ENCODE measurements around the gene PIANP.
"Not testable (repeated sequence)": the region's sequence is repeated elsewhere in the genome, so short reads cannot be mapped to it uniquely, and the experiment has no call there.

DNA sequence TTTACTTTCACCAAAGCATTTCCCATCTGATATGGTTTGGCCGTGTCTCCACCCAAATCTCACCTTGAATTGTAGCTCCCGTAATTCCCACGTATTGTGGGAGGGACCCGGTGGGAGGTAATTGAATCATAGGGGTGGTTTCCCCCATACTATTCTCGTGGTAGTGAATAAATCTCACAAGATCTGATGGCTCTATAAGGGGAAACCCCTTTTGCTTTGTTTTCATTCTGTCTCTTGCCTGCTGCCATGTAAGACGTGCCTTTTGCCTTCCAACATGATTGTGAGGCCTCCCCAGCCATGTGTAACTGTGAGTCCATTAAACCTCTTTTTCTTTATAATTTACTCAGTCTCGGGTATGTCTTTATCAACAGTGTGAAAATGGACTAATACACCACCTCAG lies 42.7 kb upstream of the PIANP start:
- not testable (repeated sequence) for TF ChIP-seq CTCF, EZH2 (IDR thresholded peaks at IDR 0.05)

Measured in neural progenitor cell (in vitro differentiated cells).